SIG-M5 (cell line): ENCODE data around the gene LPCAT4.
"Not testable (repeated sequence)": the region's sequence is repeated elsewhere in the genome, so short reads cannot be mapped to it uniquely, and the experiment has no call there.

Experiments
- DNase-seq: peaks from one replicate; lab custom pipeline; 2025; lab: John Stamatoyannopoulos, UW

LPCAT4 gene

GRCh38 chr15:34367101-34368081 is at the start of gene LPCAT4:
TSS of gene LPCAT4 (minus strand) at chr15:34367196. CDS start at chr15:34367100, 96 bp downstream.
- no peak for DNase-seq

GRCh38 chr15:34409511-34409910 is 42.5 kb upstream of the LPCAT4 start:
- DNase-seq = not testable (repeated sequence)

DNA sequence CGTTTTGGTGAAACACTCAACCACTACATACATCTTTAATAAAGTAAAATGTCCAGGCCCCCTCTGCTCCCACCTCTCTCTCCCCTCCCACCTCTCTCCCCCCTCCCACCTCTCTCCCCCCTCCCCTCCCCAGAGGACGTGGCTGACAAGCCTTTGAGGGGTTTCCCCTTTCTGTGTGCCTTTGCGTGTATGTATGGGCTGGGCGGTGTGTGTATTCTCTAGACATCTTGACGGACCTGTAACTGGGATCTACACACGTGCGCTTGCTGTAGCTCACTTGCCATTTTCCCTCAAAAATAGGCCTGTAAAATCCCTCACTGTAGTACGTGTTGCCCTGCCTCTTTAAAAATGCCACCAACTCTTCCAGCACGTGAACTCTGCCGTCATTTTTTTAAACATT is 42.0 kb upstream of the LPCAT4 start:
- not testable (repeated sequence) for DNase-seq

- not testable (repeated sequence) for DNase-seq
Measured at GRCh38 chr15:34403899-34404298, 36.9 kb upstream of the LPCAT4 start.

GRCh38 chr15:34403160-34403598 is 36.2 kb upstream of the LPCAT4 start:
- DNase-seq = not testable (repeated sequence)

GRCh38 chr15:34397637-34398259 is 30.8 kb upstream of the LPCAT4 start:
- not testable (repeated sequence) for DNase-seq

- not testable (repeated sequence) for DNase-seq
Measured at GRCh38 chr15:34392981-34393380, 26.0 kb upstream of the LPCAT4 start.

DNA sequence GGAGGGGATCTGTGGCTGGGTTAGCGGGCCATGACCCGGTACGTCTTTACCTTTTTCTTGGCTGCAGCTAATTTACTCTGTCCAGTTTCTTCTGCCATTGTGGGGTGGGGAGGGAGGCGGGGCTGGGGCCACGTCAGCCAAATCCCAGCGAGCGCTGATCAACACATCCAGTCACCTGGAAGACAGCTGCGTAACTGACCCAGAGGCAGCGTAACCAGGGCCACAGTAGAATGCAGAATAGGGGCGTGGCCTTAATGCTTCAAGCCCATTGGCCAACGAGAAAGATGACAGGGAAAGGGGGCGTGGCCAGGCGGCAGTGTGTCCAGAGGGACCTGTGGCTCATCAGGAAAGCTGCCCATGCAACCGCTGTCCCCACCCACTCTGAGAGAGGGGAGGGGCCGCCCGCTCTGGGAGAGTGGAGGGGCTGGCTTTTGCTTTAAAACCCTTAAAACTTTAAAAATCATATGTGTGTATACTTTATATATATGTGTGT is 22.6 kb upstream of the LPCAT4 start:
- DNase-seq = not testable (repeated sequence)

DNA sequence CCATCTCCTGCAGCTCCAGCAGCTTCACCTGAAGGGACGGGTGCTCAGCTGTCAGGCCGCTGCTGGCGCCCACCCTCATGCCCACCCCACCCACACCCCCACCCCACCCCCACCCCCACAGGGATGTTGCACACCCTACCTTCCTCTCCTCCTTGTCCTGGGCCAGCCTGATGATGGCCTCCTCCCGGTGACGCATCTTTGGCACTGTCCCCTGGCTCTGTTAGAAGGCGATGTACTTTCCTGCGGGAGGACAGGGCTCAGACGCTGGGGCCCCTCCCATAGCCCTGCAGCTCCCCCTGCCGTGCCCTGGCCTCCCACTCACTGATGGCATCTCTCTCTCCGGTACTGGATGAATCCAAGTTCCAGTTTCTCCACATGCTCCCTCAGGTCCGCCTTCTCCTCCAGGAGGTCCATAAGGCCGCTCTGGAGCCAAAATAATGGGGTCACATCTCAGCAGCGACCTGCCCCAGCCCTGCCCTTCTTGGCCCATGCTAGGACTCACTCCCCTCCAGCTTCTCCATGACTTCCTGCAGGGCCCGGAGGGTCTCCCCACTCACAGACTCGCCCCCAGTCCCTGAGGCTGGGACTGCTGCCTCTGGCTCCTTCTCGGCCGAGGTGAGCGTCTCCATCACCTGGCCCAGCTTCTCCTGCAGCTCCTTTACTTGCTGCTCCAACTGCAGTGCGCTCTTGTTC is 15.0 kb upstream of the LPCAT4 start:
- not testable (repeated sequence) for DNase-seq

DNA sequence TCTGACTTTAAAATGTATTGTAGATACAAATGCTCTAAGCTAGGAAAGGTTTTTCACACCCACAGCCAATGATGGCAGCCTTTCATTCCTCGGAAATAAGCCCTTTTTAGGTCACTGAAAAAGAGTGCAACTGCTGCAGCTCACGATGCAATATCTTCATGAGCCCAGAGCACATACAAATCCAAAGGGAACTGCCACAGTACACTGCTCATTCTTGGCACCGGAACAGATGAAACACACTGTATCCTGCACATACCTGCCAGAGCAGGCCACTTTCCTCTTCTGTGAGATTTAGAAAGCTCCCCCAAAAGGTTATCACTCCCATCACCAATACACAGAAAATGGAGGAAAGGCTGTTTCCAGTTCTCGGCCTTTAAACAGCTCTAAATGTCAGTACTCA is 13.5 kb upstream of the LPCAT4 start:
- not testable (repeated sequence) for DNase-seq

- no peak for DNase-seq
Measured at GRCh38 chr15:34376856-34377255, 9.9 kb upstream of the LPCAT4 start.

- not testable (repeated sequence) for DNase-seq
Measured at GRCh38 chr15:34375541-34375940, 8.5 kb upstream of the LPCAT4 start.

GRCh38 chr15:34374816-34375215 is 7.8 kb upstream of the LPCAT4 start:
- DNase-seq = no peak

- no peak for DNase-seq
Measured at GRCh38 chr15:34373951-34374350, 7.0 kb upstream of the LPCAT4 start.

DNA sequence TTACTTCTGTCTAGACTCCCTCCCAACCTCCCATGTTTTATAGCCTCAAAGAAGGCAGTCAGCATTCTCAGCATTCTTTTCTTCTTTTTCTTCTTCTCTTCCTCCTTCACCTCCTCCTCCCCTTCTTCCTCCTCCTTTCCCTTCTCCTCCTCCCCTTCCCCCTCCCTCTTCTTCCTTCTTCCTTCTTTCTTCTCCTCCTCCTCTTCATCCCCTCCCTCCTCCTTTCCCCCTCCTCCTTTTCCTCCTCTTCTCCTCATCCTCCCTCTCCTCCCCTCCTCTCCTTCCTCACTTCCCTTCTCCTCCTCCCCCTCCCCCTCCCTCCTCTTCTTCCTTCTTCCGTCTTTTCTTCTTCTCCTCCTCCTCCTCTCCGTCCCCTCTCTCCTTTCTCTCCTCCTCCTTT is 3.6 kb upstream of the LPCAT4 start:
- no peak for DNase-seq

GRCh38 chr15:34370129-34370528 is 3.1 kb upstream of the LPCAT4 start:
- no peak for DNase-seq

- DNase-seq = no peak
Measured at GRCh38 chr15:34366271-34367065, 528 bp downstream of the LPCAT4 start.

DNA sequence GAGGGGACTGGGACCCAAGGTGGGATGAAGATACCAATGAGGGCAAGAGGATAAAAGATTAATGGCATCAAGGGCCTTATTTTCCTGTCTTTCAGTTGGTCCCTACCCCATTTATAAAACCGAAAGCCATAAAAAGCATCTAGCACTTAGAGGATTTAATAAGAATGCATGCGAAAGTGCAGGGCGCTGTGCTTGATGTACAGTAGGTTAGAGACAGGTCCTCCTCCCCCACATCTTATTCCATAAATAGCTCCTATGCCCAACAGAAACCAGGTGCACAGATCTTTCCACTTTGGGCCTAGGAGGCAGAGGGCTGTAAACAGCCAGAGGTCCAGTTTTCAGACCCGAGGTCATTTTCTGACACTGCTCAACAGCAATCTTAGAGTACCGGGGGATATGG is 1.2 kb downstream of the LPCAT4 start:
- DNase-seq = no peak

DNA sequence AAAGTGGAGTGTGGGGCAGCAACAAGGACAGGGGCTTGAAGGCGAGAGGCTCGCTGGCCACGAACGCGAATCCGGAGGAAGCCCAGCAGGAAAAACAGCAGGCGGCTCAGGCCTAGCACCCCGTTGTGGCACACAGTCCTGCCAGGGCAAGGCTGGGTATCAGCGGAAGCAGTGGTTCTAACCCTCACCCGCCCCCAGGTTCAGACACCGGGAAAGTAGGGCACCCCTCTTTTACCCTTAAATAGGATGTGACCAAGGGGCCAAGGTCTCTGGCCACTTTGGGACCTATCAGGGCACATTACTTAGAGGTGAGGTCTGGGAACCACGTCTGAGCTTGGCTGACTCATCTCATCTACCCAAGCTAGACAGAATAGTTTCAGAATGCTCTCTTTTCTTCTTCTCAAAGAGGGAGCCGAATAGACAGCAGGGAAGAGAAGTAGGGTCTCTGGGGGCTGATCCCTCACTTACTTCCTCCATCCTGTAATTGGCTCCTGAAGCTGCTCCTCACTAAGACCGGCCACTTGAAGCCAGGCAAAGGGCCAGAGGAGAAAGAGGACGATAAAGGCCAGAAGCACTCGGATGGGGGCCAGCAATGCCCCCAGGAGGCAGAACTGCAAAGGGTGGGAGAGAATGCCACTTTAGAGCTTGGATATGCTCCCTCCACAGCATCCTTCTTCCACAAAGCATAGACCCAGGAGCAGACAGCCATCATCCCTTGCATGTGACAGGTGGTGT is 1.7 kb downstream of the LPCAT4 start:
- DNase-seq = no peak

DNA sequence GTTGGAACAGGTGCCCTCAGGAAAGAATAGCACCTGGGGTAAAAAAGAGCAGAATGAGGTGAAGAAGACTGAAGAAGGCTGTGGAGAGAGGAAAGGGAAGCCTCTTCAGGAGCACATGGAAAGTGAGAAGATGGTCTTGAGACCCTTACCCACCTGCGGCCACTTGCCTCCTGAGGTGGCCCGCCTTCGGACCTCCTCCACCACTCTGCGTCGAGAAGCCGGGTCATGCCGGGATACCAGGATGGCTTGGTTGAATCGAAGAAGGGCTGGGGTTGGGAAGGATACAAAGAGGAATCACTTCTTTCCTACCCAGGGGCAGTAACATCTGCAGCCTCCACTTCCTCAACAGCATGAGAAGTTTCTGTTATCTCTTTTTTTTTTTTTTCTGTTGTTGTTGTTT is 3.0 kb downstream of the LPCAT4 start:
- no peak for DNase-seq
